Panc1 (cell line): ENCODE measurements around the gene IFIH1. TPM values are rescaled to one million over a fixed set of nuclear protein-coding genes. Genes with fewer than 3 reads are reported as not detected.

Experiments
- ATAC-seq: fragments of 200-7000 bp; cut with Tn5 transposase; 2 replicates; pipeline ENCODE4 v1.9.1; 2020; ENCODE audit warnings: mild to moderate bottlenecking, moderate library complexity
- BruUV-seq: library from RNA; stranded (reverse); fragments of 400-500 nt; replicated peaks from 2 replicates; lab custom pipeline; 2021; lab: Mats Ljungman, UMichigan
- CTCF ChIA-PET: fragments of 300-600 bp; sonication (Branson Sonifier 250); formaldehyde crosslinking; loops from one replicate; lab custom pipeline; 2022; ENCODE audit warnings: antibody characterized with exemption; lab: Charles Lee
- POLR2A ChIA-PET: fragments of 300-600 bp; sonication (Branson Sonifier 250); formaldehyde crosslinking; loops from one replicate; lab custom pipeline; 2022; ENCODE audit warnings: antibody characterized with exemption; lab: Charles Lee
- DNase-seq: peaks from one replicate; pipeline ENCODE4 v3.0.0-alpha.2; 2010; ENCODE audit warnings: low read depth, low spot score
- H3K27ac ChIP-seq: 2 replicates; pipeline ENCODE4 v1.5.1; 2011; ENCODE audit warnings: mild to moderate bottlenecking, low read length, inconsistent platforms
- H3K27me3 ChIP-seq: fragments of 200-500 bp; sonication (Bioruptor generic); 2 replicates; pipeline ENCODE4 v1.6.0; 2014; ENCODE audit warnings: low read length, inconsistent platforms; ENCODE audit not compliant: control insufficient read depth, insufficient read depth
- H3K36me3 ChIP-seq: fragments of 200-500 bp; sonication (Bioruptor generic); 2 replicates; pipeline ENCODE4 v1.5.1; 2014; ENCODE audit warnings: inconsistent platforms, mild to moderate bottlenecking, low read length, moderate library complexity; ENCODE audit not compliant: control insufficient read depth, insufficient read depth
- H3K4me1 ChIP-seq: 2 replicates; pipeline ENCODE4 v1.5.1; 2011; ENCODE audit warnings: inconsistent platforms, mild to moderate bottlenecking, low read length, moderate library complexity; ENCODE audit not compliant: control insufficient read depth, insufficient read depth
- H3K4me3 ChIP-seq, 2 experiments: 2 replicates each; pipeline ENCODE4 v1.5.1; 2011 to 2012; ENCODE audit warnings: low read depth in 2 of 2, low read length in 2 of 2, mild to moderate bottlenecking in 2 of 2, inconsistent platforms in 1 of 2, moderate library complexity in 1 of 2
- H3K9me3 ChIP-seq: fragments of 200-500 bp; sonication (Bioruptor generic); 2 replicates; pipeline ENCODE4 v1.5.1; 2014; ENCODE audit warnings: low read depth, mild to moderate bottlenecking, inconsistent platforms, low read length, moderate library complexity; ENCODE audit not compliant: control insufficient read depth, insufficient read depth
- POLR2AphosphoS5 ChIP-seq: IDR thresholded peaks from 2 replicates; pipeline ENCODE4 v1.6.1; 2012; ENCODE audit warnings: mild to moderate bottlenecking, low read depth, low read length, moderate library complexity
- SIN3A ChIP-seq: IDR thresholded peaks from 2 replicates; pipeline ENCODE4 v1.6.1; 2012; ENCODE audit warnings: low read depth, mild to moderate bottlenecking, low read length, moderate library complexity, borderline replicate concordance; ENCODE audit not compliant: insufficient read depth
- TCF7L2 ChIP-seq: IDR thresholded peaks from 2 replicates; pipeline ENCODE4 v1.6.1; 2011; ENCODE audit warnings: mild to moderate bottlenecking, low read depth, low read length, inconsistent platforms
- in situ Hi-C: cut with HindIII; loops from 2 replicates; pipeline ENCODE4 v1.10.0; 2016; ENCODE audit warnings: low sequenced_read_pairs, low pct_unique_long_range_greater_than_20kb
- intact Hi-C: fragments of 100-400 bp; cut with micrococcal nuclease; formaldehyde crosslinking; loops from one replicate; pipeline ENCODE4 v1.10.0; 2022; ENCODE audit not compliant: unreplicated experiment
- total RNA-seq: library from RNA; stranded (reverse); gene quantifications from one replicate; pipeline ENCODE4 v1.2.1, GENCODE V29; 2021; ENCODE audit not compliant: unreplicated experiment
- TF ChIP-seq, protein P1 (sequence below): fragments of 450-650 bp; IDR thresholded peaks from 2 replicates; pipeline ENCODE4 v1.5.1; 2017; ENCODE audit warnings: mild to moderate bottlenecking
- TF ChIP-seq, protein P2 (sequence below), 2 experiments: IDR thresholded peaks; 2 replicates each; pipeline ENCODE4 v1.6.1; 2011 to 2012; ENCODE audit warnings: low read depth in 2 of 2, control low read depth in 1 of 2, low read length in 1 of 2, mild to moderate bottlenecking in 1 of 2, moderate library complexity in 1 of 2; ENCODE audit not compliant: insufficient read depth in 1 of 2

IFIH1 gene
- total RNA-seq, 1 experiment from 2014 or later, result 15.4 TPM

DNA sequence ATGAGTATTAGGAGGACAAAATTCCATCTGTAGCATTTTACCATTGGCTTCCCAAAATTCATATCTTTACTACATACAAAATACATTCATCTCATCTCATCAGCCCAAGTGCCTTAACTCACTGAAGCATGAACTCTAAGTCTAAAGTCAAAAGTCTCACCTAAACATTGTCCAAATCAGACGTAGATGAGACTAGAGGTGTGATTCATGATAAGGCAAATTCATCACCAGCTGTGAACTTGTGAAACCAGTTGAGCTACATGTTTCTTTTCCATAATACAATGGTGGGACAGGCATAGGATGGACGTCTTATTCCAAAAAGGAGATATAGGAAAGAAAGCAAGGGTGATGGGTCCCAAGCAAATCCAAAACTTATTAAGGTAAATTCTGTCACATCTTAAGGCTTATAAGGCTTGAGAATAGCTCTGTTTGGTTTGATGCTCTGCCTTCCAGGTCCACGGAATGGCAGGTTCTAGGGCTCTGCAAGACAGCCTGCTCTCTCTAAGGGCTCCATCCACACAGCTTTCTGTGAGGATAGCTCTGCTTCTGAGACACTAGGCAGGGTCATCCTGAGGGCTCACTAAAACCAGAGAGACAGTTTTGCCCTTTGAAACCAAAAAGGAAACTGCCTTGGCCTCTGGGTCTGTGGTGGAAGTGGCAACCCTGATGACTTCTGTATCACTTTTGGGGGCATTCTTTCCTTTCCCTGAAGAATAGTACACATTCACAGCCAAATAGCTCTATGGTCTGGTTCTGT is 9.6 kb downstream of the IFIH1 start:
- no TSS peak for BruUV-seq
- H3K27ac ChIP-seq, result no peak overlapping the region
- ChIA-PET CTCF (no interaction called here), POLR2A (interaction anchor here (0.6 kb wide), 1 partner anchor 1902 kb away, joined by 3 read pairs; no protein-coding TSS in a partner anchor)
- no peak for TF ChIP-seq SIN3A
- no peak for TF ChIP-seq TCF7L2
- TF ChIP-seq, protein P1, sequence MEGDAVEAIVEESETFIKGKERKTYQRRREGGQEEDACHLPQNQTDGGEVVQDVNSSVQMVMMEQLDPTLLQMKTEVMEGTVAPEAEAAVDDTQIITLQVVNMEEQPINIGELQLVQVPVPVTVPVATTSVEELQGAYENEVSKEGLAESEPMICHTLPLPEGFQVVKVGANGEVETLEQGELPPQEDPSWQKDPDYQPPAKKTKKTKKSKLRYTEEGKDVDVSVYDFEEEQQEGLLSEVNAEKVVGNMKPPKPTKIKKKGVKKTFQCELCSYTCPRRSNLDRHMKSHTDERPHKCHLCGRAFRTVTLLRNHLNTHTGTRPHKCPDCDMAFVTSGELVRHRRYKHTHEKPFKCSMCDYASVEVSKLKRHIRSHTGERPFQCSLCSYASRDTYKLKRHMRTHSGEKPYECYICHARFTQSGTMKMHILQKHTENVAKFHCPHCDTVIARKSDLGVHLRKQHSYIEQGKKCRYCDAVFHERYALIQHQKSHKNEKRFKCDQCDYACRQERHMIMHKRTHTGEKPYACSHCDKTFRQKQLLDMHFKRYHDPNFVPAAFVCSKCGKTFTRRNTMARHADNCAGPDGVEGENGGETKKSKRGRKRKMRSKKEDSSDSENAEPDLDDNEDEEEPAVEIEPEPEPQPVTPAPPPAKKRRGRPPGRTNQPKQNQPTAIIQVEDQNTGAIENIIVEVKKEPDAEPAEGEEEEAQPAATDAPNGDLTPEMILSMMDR, result no peak
- TF ChIP-seq, protein P2, sequence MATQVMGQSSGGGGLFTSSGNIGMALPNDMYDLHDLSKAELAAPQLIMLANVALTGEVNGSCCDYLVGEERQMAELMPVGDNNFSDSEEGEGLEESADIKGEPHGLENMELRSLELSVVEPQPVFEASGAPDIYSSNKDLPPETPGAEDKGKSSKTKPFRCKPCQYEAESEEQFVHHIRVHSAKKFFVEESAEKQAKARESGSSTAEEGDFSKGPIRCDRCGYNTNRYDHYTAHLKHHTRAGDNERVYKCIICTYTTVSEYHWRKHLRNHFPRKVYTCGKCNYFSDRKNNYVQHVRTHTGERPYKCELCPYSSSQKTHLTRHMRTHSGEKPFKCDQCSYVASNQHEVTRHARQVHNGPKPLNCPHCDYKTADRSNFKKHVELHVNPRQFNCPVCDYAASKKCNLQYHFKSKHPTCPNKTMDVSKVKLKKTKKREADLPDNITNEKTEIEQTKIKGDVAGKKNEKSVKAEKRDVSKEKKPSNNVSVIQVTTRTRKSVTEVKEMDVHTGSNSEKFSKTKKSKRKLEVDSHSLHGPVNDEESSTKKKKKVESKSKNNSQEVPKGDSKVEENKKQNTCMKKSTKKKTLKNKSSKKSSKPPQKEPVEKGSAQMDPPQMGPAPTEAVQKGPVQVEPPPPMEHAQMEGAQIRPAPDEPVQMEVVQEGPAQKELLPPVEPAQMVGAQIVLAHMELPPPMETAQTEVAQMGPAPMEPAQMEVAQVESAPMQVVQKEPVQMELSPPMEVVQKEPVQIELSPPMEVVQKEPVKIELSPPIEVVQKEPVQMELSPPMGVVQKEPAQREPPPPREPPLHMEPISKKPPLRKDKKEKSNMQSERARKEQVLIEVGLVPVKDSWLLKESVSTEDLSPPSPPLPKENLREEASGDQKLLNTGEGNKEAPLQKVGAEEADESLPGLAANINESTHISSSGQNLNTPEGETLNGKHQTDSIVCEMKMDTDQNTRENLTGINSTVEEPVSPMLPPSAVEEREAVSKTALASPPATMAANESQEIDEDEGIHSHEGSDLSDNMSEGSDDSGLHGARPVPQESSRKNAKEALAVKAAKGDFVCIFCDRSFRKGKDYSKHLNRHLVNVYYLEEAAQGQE (IDR thresholded peaks at IDR 0.05; ENCODE audit: insufficient read depth in 1 of 2, low read depth in 2 of 2, low read length in 1 of 2), result no peak
- no peak for TF ChIP-seq POLR2AphosphoS5
- H3K4me1 ChIP-seq, result no peaks in the 10 kb centered on the region
- no peaks in the 10 kb centered on the region; the same call in 1 of the 2 replicates for H3K36me3 ChIP-seq
- ATAC-seq (no peak), DNase-seq (no peak)
- H3K4me3 ChIP-seq, result no peak overlapping the region
- no peaks in the 10 kb centered on the region for H3K9me3 ChIP-seq
- in situ Hi-C loops (no loop called here), intact Hi-C loops (no loop called here)
- H3K27me3 ChIP-seq, result no peaks in the 10 kb centered on the region

DNA sequence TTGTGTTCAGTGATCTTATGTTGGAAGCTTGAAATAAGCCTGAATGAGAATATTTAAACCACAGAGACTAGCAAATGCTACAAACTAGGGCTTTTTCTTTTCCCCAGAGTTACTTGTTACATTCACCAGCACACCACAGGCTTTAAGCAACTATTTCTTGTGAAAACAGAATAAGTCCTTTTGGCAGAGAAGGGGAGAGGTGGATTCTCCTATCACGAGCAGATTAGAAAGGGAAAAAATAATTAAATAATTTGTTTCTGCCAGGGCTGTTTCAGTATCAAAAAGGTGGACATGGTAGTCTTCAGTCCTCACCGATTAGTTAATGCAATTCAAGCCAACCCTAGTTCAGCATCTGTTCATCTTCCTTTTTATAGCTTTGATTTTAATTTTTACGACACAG is 12.6 kb downstream of the IFIH1 start:
- no peak for DNase-seq
- CTCF ChIA-PET, result no interaction called here
- POLR2A ChIA-PET, result no interaction called here
- BruUV-seq, result no TSS peak
- Histone ChIP-seq H3K4me1 (no peaks in the 10 kb centered on the region), H3K36me3 (no peaks in the 10 kb centered on the region; the same call in 1 of the 2 replicates), H3K4me3 (no peak overlapping the region), H3K9me3 (no peaks in the 10 kb centered on the region), H3K27ac (no peak overlapping the region), H3K27me3 (no peaks in the 10 kb centered on the region)
- ATAC-seq, result no peak
- in situ Hi-C loops, result no loop called here
- TF ChIP-seq POLR2AphosphoS5 (no peak), SIN3A (no peak)
- TF ChIP-seq, protein P1, result no peak
- intact Hi-C loops, result no loop called here
